ENCODE results near the gene RGS7. TPM values are rescaled to one million over a fixed set of nuclear protein-coding genes. Genes with fewer than 3 reads are reported as not detected.

Gene RGS7
- total RNA-seq, 4 donors from 2014 or later, result 0.11 to 0.33 TPM; not detected in 2

GRCh38 chr1:241336335-241336734 lies 20.7 kb downstream of the RGS7 start:
- no peak overlapping the region for H3K27ac ChIP-seq (replicated peaks in 1 of 4)
- 63% methylated on average over 1 of the region's 1 CpG for WGBS
- no peak overlapping the region for H3K4me3 ChIP-seq
- no peaks in the 10 kb centered on the region for H3K27me3 ChIP-seq
- no peaks in the 10 kb centered on the region for H3K4me1 ChIP-seq
- no peak for DNase-seq (ENCODE audit: extremely low spot score)
- TF ChIP-seq CTCF (IDR thresholded peaks at IDR 0.05) (no peak), POLR2A (IDR thresholded peaks at IDR 0.05; ENCODE audit: low read depth) (no peak), EP300 (IDR thresholded peaks at IDR 0.05) (no peak), POLR2AphosphoS5 (IDR thresholded peaks at IDR 0.05) (no peak)
- no peaks in the 10 kb centered on the region for H3K36me3 ChIP-seq
- H3K9me3 ChIP-seq, result no peaks in the 10 kb centered on the region
- intact Hi-C loops (cut with DNase I), result no loop called here

- no peak for DNase-seq (ENCODE audit: extremely low spot score)
These were observed 24.0 kb downstream of the RGS7 start for GRCh38 chr1:241332987-241333386.

GRCh38 chr1:241332037-241332409 lies 25.0 kb downstream of the RGS7 start:
- Histone ChIP-seq H3K4me1 (no peaks in the 10 kb centered on the region), H3K27me3 (no peaks in the 10 kb centered on the region), H3K4me3 (no peak overlapping the region), H3K27ac (replicated peaks in 1 of 4) (no peak overlapping the region), H3K36me3 (no peaks in the 10 kb centered on the region), H3K9me3 (no peaks in the 10 kb centered on the region)
- TF ChIP-seq CTCF (IDR thresholded peaks at IDR 0.05), result no peak
- no peak for TF ChIP-seq POLR2A (IDR thresholded peaks at IDR 0.05; ENCODE audit: low read depth)
- TF ChIP-seq EP300 (IDR thresholded peaks at IDR 0.05), result no peak
- TF ChIP-seq POLR2AphosphoS5 (IDR thresholded peaks at IDR 0.05), result no peak
- WGBS, result 65% methylated on average over 4 of the region's 4 CpGs
- no peak for DNase-seq (ENCODE audit: extremely low spot score)
- intact Hi-C loops (cut with DNase I), result no loop called here

More at GRCh38 chr1:241332987-241333386, 24.0 kb downstream of the RGS7 start:
- TF ChIP-seq EP300 (IDR thresholded peaks at IDR 0.05) (no peak), CTCF (IDR thresholded peaks at IDR 0.05) (no peak), POLR2A (IDR thresholded peaks at IDR 0.05; ENCODE audit: low read depth) (no peak), POLR2AphosphoS5 (IDR thresholded peaks at IDR 0.05) (no peak)
- no peaks in the 10 kb centered on the region for H3K9me3 ChIP-seq
- 70% methylated on average over 2 of the region's 2 CpGs for WGBS
- H3K27me3 ChIP-seq, result no peaks in the 10 kb centered on the region
- no peak overlapping the region for H3K4me3 ChIP-seq
- H3K4me1 ChIP-seq, result no peaks in the 10 kb centered on the region
- H3K36me3 ChIP-seq, result no peaks in the 10 kb centered on the region
- intact Hi-C loops (cut with DNase I), result no loop called here
- H3K27ac ChIP-seq (replicated peaks in 1 of 4), result no peak overlapping the region

GRCh38 chr1:241331328-241332036 lies 25.5 kb downstream of the RGS7 start:
- Histone ChIP-seq H3K36me3 (no peaks in the 10 kb centered on the region), H3K27ac (replicated peaks in 1 of 4) (no peak overlapping the region), H3K9me3 (no peaks in the 10 kb centered on the region), H3K4me1 (no peaks in the 10 kb centered on the region), H3K4me3 (no peak overlapping the region), H3K27me3 (no peaks in the 10 kb centered on the region)
- intact Hi-C loops (cut with DNase I), result no loop called here
- 69% methylated on average over 3 of the region's 3 CpGs for WGBS
- TF ChIP-seq POLR2A (IDR thresholded peaks at IDR 0.05; ENCODE audit: low read depth), result no peak
- no peak for TF ChIP-seq EP300 (IDR thresholded peaks at IDR 0.05)
- TF ChIP-seq CTCF (IDR thresholded peaks at IDR 0.05), result no peak
- TF ChIP-seq POLR2AphosphoS5 (IDR thresholded peaks at IDR 0.05), result no peak
- DNase-seq (ENCODE audit: extremely low spot score), result no peak

Measured in esophagus muscularis mucosa (tissue), 4 donors.